MM.1S (cell line): Measurements from ENCODE around the gene ARHGEF10L.
"Not testable (repeated sequence)": the region's sequence is repeated elsewhere in the genome, so short reads cannot be mapped to it uniquely, and the experiment has no call there.

Source experiments
- DNase-seq: peaks from one replicate; pipeline ENCODE4 v3.0.0-alpha.2; 2015
- H2AFZ ChIP-seq: fragments of 300-600 bp; sonication (generic); 2 replicates; pipeline ENCODE4 v1.6.0; 2016; ENCODE audit warnings: antibody characterized with exemption, low read length
- H3F3A ChIP-seq: fragments of 300-600 bp; sonication (generic); 2 replicates; pipeline ENCODE4 v1.6.1; 2016; ENCODE audit warnings: mild to moderate bottlenecking, antibody characterized with exemption, low read length, moderate library complexity, mixed read lengths; ENCODE audit not compliant: insufficient read depth
- H3K27ac ChIP-seq: fragments of 300-600 bp; sonication (generic); 2 replicates; pipeline ENCODE4 v1.5.1; 2016; ENCODE audit warnings: mild to moderate bottlenecking, low read length
- H3K27me3 ChIP-seq: fragments of 300-600 bp; sonication (generic); replicated peaks from 2 replicates; pipeline ENCODE4 v1.6.0; 2016; ENCODE audit warnings: low read length; ENCODE audit not compliant: insufficient read depth
- H3K36me3 ChIP-seq: fragments of 300-600 bp; sonication (generic); replicated peaks from 2 replicates; pipeline ENCODE4 v1.6.1; 2016; ENCODE audit warnings: mild to moderate bottlenecking, low read length, mixed read lengths; ENCODE audit not compliant: insufficient read depth
- H3K4me1 ChIP-seq: fragments of 300-600 bp; sonication (generic); 2 replicates; pipeline ENCODE4 v1.6.1; 2016; ENCODE audit warnings: low read length, mixed read lengths
- H3K4me2 ChIP-seq: fragments of 300-600 bp; sonication (generic); 2 replicates; pipeline ENCODE4 v1.6.0; 2016; ENCODE audit warnings: low read depth, low read length
- H3K4me3 ChIP-seq: fragments of 300-600 bp; sonication (generic); 2 replicates; pipeline ENCODE4 v1.5.1; 2016; ENCODE audit warnings: low read length, mixed read lengths
- H3K79me2 ChIP-seq: fragments of 300-600 bp; sonication (generic); 2 replicates; pipeline ENCODE4 v1.6.1; 2016; ENCODE audit warnings: mixed run types, low read length, mixed read lengths
- H3K9ac ChIP-seq: fragments of 300-600 bp; sonication (generic); 2 replicates; pipeline ENCODE4 v1.6.1; 2016; ENCODE audit warnings: low read length, mixed read lengths
- H3K9me2 ChIP-seq: fragments of 300-600 bp; sonication (generic); replicated peaks from 2 replicates; pipeline ENCODE4 v1.6.1; 2016; ENCODE audit warnings: mild to moderate bottlenecking, low read length, mixed read lengths; ENCODE audit not compliant: insufficient read depth
- H3K9me3 ChIP-seq: fragments of 300-600 bp; sonication (generic); replicated peaks from 2 replicates; pipeline ENCODE4 v1.6.1; 2016; ENCODE audit warnings: mild to moderate bottlenecking, low read length, mixed read lengths; ENCODE audit not compliant: insufficient read depth
- H4K20me1 ChIP-seq: fragments of 300-600 bp; sonication (generic); 2 replicates; pipeline ENCODE4 v1.6.1; 2016; ENCODE audit warnings: mild to moderate bottlenecking, low read length, moderate library complexity, mixed read lengths; ENCODE audit not compliant: insufficient read depth
- EZH2 ChIP-seq: fragments of 300-600 bp; sonication (generic); optimal IDR thresholded peaks from 2 replicates; pipeline ENCODE3; 2017; ENCODE audit warnings: low read depth, mild to moderate bottlenecking, antibody characterized with exemption, low read length, mixed read lengths
- EZH2phosphoT487 ChIP-seq: fragments of 300-600 bp; sonication (generic); IDR thresholded peaks from 2 replicates; pipeline ENCODE4 v1.6.1; 2018; ENCODE audit warnings: antibody characterized with exemption, low read length
- TF ChIP-seq, protein P1 (sequence below): fragments of 300-600 bp; sonication (generic); IDR thresholded peaks from 2 replicates; pipeline ENCODE4 v1.5.1; 2016; ENCODE audit warnings: antibody characterized with exemption, low read length, mixed read lengths

ARHGEF10L gene

DNA sequence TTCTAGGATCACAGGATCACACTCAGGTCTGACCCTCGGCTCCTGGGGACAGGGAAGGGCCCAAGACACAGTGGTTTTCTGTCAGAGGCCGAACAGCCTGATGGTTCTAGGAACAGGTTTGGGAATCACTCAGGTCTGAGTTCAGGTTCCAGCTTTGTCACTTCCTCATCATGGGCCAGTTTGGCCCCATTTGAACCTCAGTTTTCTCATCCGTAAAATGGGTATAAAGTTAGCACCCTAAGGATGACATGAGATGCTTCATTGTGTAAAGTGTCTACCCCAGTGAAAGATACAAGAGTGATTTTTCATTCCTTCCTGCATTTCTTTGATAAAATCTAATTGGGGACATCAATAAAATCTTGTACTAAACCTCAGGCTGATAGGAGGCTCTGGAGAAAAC is 204.4 kb downstream of the ARHGEF10L start:
- TF ChIP-seq, protein P1, sequence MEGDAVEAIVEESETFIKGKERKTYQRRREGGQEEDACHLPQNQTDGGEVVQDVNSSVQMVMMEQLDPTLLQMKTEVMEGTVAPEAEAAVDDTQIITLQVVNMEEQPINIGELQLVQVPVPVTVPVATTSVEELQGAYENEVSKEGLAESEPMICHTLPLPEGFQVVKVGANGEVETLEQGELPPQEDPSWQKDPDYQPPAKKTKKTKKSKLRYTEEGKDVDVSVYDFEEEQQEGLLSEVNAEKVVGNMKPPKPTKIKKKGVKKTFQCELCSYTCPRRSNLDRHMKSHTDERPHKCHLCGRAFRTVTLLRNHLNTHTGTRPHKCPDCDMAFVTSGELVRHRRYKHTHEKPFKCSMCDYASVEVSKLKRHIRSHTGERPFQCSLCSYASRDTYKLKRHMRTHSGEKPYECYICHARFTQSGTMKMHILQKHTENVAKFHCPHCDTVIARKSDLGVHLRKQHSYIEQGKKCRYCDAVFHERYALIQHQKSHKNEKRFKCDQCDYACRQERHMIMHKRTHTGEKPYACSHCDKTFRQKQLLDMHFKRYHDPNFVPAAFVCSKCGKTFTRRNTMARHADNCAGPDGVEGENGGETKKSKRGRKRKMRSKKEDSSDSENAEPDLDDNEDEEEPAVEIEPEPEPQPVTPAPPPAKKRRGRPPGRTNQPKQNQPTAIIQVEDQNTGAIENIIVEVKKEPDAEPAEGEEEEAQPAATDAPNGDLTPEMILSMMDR = no peak
- TF ChIP-seq EZH2 (no peak), EZH2phosphoT487 (no peak)
- Histone ChIP-seq H4K20me1 (no peaks in the 10 kb centered on the region), H3K9me3 (no peaks in the 10 kb centered on the region), H3K36me3 (no peaks in the 10 kb centered on the region), H3K79me2 (no peaks in the 10 kb centered on the region), H2AFZ (no peak overlapping the region), H3K4me1 (no peaks in the 10 kb centered on the region), H3K27ac (no peak overlapping the region), H3F3A (no peaks in the 10 kb centered on the region), H3K27me3 (peaks cover 84% of the 10 kb centered on the region), H3K9ac (no peak overlapping the region), H3K9me2 (no peaks in the 10 kb centered on the region), H3K4me2 (no peak overlapping the region), H3K4me3 (no peak overlapping the region)
- DNase-seq = no peak

DNA sequence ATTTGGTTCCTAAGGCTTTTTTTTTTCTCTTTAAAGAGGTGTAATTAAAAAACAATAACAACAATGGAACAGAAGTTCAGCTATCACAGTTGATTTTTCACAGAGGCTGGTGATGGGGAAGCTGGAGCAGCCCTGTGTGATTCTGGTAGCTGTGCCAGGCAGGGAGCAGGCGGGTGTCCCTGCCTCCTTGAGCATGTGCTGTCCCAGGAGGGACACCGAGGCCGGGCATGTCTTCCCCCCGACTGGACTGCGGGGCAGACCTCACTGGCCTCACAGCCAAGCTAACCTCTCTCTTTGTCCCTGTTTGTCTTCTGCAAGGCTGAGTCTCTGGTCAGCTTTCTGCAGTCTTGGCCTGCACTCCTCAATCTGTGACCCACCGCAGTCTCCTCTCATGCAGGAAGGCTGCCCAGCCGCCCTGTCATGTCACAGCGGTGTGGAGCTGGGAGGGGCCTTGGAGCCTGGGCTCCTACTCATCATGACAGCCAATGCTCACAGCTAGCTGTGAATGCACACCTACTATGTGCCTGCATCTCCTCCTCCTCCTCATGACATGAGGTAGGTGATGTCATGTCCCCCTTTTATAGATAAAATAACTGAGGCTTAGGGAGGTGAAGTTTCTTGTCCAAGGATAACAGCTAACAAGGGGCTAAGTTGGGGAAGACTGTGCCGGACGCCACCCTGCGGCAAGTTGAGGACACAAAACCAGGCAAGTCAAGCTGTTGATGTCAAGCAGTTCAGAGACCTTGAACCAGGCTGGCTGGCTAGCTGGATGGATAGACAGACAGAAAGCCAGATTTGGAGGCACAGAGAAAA is 205.4 kb downstream of the ARHGEF10L start:
- no peak for DNase-seq
- Histone ChIP-seq H3K9ac (no peak overlapping the region), H3K36me3 (no peaks in the 10 kb centered on the region), H3K4me3 (no peak overlapping the region), H3K79me2 (no peaks in the 10 kb centered on the region), H3K4me2 (no peak overlapping the region), H3F3A (no peaks in the 10 kb centered on the region), H3K9me3 (no peaks in the 10 kb centered on the region), H4K20me1 (no peaks in the 10 kb centered on the region), H3K27me3 (peaks cover 89% of the 10 kb centered on the region), H3K9me2 (no peaks in the 10 kb centered on the region), H3K27ac (no peak overlapping the region), H3K4me1 (no peaks in the 10 kb centered on the region), H2AFZ (no peak overlapping the region)
- no peak for TF ChIP-seq EZH2
- TF ChIP-seq, protein P1 = peak; percentile 11; the same call in 1 of the 2 replicates

DNA sequence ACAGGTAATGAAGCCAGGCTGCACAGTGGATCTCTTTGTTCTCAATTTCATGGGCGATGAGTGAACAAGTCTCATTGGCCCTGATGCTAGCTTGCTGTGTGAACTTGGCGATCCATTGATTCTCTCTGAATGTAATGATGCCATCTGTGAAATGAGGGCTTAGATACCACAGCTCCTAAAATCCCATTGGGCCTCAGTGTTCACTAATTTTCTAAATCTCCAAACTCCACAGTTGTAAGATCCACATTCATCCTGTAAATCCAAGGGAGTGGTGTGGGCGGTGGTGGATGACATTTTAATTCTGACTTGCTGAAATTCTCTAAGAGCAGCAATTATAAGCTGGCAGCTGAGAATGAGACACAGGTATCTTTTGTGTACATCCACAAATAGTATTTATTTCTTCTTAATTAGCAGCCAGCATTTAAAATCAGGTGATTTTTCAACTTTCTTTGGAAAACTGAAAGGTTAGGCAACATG is 206.0 kb downstream of the ARHGEF10L start:
- no peak overlapping the region for H3K27ac ChIP-seq

DNA sequence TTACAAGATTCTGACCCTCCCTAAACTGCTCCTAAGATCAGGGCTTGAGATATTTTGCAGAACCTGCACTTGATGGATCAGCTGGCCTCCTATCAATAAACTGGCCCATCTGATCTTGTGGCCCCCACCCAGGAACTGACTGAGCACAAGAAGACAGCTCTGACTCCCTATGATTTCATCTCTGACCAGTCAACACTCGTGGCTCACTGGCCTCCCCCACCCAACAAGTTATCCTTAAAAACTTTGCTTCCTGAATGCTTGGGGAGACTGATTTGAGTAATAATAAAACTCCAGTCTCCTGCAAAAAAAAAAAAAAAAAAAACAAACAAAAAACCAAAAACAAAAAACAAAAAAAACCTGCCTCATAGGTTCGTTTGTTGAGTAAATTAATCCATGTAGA is 206.8 kb downstream of the ARHGEF10L start:
- not testable (repeated sequence) for H3F3A ChIP-seq, H2AFZ ChIP-seq, H3K9me3 ChIP-seq, H3K27ac ChIP-seq, DNase-seq, H3K9ac ChIP-seq, H3K36me3 ChIP-seq, H3K79me2 ChIP-seq, H3K4me2 ChIP-seq, H4K20me1 ChIP-seq, H3K9me2 ChIP-seq, H3K4me3 ChIP-seq, H3K4me1 ChIP-seq
- H3K27me3 ChIP-seq = peaks cover 79% of the 10 kb centered on the region

More for the DNA sequence above, 206.0 kb downstream of the ARHGEF10L start:
- H3K9me2 ChIP-seq = no peaks in the 10 kb centered on the region
- TF ChIP-seq EZH2phosphoT487 = no peak
- TF ChIP-seq EZH2 = no peak
- TF ChIP-seq, protein P1 = no peak
- H3K79me2 ChIP-seq = no peaks in the 10 kb centered on the region
- H3K36me3 ChIP-seq = no peaks in the 10 kb centered on the region
- H3K9ac ChIP-seq = no peak overlapping the region
- H3K4me3 ChIP-seq = no peak overlapping the region
- DNase-seq = no peak
- no peak overlapping the region for H2AFZ ChIP-seq
- no peak overlapping the region for H3K4me2 ChIP-seq
- H3K4me1 ChIP-seq = no peaks in the 10 kb centered on the region
- H3K9me3 ChIP-seq = no peaks in the 10 kb centered on the region
- no peaks in the 10 kb centered on the region for H4K20me1 ChIP-seq
- no peaks in the 10 kb centered on the region for H3F3A ChIP-seq
- peaks cover 87% of the 10 kb centered on the region for H3K27me3 ChIP-seq
